Mesothelial cell of epicardium (in vitro differentiated cells): ENCODE data around the gene WDR38. TPM values are rescaled to one million over a fixed set of nuclear protein-coding genes. Genes with fewer than 3 reads are reported as not detected.

Experiments
- DNase-seq, 2 experiments: peaks; one replicate each; pipeline ENCODE4 v3.0.0; 2021; ENCODE audit warnings: low spot score in 2 of 2; ENCODE audit not compliant: unreplicated experiment in 2 of 2
- H3K27ac Mint-ChIP-seq: 2 replicates; pipeline ENCODE4 v1.8.0; 2021; ENCODE audit warnings: mixed read lengths
- H3K27me3 Mint-ChIP-seq: 2 replicates; pipeline ENCODE4 v1.8.0; 2021; ENCODE audit warnings: low read depth, mixed read lengths
- H3K36me3 Mint-ChIP-seq: 2 replicates; pipeline ENCODE4 v1.8.0; 2021; ENCODE audit warnings: mixed read lengths
- H3K4me1 Mint-ChIP-seq: 2 replicates; pipeline ENCODE4 v1.8.0; 2021; ENCODE audit warnings: mixed read lengths
- H3K4me3 Mint-ChIP-seq: 2 replicates; pipeline ENCODE4 v1.8.0; 2021; ENCODE audit warnings: mild to moderate bottlenecking, moderate library complexity, mixed read lengths
- H3K9me3 Mint-ChIP-seq: 2 replicates; pipeline ENCODE4 v1.8.0; 2021; ENCODE audit warnings: mixed read lengths
- total RNA-seq: library from RNA; stranded (reverse); gene quantifications from 3 replicates; pipeline ENCODE4 v1.2.1, GENCODE V29; 2021
- TF ChIP-seq, protein P1 (sequence below): fragments of 200-600 bp; sonication (generic); IDR thresholded peaks from one replicate; pipeline ENCODE4 v1.5.0; 2021; ENCODE audit warnings: antibody characterized with exemption; ENCODE audit not compliant: unreplicated experiment

WDR38 gene
- total RNA-seq, 1 donor from 2014 or later: not detected

GRCh38 chr9:124814164-124814535 lies 39.1 kb upstream of the WDR38 start:
- Mint-ChIP-seq H3K36me3 (no peaks in the 10 kb centered on the region), H3K4me1 (peaks cover 47% of the 10 kb centered on the region), H3K27me3 (no peaks in the 10 kb centered on the region), H3K9me3 (no peaks in the 10 kb centered on the region), H3K27ac (peak overlapping the region; percentile 86), H3K4me3 (no peak overlapping the region)
- no peak for DNase-seq
- TF ChIP-seq, protein P1, sequence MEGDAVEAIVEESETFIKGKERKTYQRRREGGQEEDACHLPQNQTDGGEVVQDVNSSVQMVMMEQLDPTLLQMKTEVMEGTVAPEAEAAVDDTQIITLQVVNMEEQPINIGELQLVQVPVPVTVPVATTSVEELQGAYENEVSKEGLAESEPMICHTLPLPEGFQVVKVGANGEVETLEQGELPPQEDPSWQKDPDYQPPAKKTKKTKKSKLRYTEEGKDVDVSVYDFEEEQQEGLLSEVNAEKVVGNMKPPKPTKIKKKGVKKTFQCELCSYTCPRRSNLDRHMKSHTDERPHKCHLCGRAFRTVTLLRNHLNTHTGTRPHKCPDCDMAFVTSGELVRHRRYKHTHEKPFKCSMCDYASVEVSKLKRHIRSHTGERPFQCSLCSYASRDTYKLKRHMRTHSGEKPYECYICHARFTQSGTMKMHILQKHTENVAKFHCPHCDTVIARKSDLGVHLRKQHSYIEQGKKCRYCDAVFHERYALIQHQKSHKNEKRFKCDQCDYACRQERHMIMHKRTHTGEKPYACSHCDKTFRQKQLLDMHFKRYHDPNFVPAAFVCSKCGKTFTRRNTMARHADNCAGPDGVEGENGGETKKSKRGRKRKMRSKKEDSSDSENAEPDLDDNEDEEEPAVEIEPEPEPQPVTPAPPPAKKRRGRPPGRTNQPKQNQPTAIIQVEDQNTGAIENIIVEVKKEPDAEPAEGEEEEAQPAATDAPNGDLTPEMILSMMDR: no peak

DNA sequence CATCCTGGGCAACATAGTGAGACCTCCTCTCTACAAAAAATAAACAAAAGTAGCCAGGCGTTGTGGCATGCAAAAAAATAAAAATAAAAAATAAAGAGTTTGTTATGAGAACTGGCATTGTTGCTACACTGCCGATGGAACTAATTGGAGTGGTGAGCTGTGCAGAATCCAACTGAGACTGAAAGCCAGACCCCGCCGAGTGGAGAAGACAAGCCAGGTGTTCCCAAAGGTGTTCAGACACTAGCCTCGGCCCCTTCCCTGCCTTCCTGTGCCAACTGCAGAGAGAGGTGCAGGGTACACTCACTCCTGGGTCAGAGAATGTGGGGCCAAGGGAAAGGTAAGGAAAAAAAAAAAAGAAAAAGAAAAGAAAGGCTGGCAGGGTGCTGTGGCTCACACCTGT lies 37.7 kb upstream of the WDR38 start:
- Mint-ChIP-seq H3K27ac (no peak overlapping the region), H3K27me3 (no peaks in the 10 kb centered on the region), H3K4me1 (peaks cover 47% of the 10 kb centered on the region), H3K4me3 (no peak overlapping the region), H3K9me3 (no peaks in the 10 kb centered on the region), H3K36me3 (no peaks in the 10 kb centered on the region)
- TF ChIP-seq, protein P1: no peak
- no peak for DNase-seq

DNA sequence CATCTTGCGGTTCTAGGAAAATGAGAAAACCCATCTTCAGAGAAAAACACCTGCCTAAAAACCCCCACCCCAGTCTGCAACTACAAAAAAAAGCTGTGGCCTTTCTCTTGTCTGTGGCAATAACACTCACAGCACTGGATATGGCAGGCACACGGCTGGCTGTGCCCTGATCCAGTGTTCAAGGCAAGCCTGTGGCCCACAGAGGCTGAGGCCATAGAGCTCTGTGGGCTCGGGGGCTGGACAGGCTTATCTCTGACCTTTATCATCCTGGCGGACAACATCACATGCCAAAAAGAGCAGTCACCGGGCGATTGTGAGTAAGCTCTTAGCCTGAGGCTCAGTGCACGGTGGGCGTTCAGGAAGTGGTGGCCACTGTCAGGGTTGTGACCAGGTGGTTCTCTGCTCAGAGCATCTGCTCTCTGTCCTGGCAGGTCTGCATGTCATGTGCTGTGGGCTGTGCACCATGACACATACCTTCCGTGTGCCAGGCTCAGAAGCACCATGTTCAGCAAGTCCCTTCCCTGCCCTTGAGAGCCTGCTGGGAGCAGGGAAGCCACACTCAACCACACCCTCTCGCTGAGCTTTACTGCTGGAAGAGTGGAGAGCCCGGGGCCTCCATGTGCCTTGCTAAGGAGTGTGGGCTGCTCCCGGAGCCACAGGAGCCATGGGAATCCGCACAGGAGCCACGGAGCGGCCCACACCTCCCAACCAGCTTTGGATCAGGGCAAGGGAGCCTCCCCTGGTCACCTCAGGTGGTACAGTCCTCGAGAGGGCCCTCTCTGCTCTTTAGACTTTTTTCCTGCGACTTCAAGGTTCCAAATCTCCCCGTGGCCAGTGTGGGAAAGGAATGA lies 34.6 kb upstream of the WDR38 start:
- TF ChIP-seq, protein P1: no peak
- DNase-seq: no peak
- Mint-ChIP-seq H3K36me3 (no peaks in the 10 kb centered on the region), H3K27ac (peak overlapping the region; percentile 80), H3K4me1 (peaks cover 29% of the 10 kb centered on the region), H3K9me3 (no peaks in the 10 kb centered on the region), H3K4me3 (no peak overlapping the region), H3K27me3 (no peaks in the 10 kb centered on the region)

- no peak for DNase-seq
- H3K4me1 Mint-ChIP-seq: peaks cover 23% of the 10 kb centered on the region
- TF ChIP-seq, protein P1: no peak
- peaks cover 3% of the 10 kb centered on the region for H3K9me3 Mint-ChIP-seq
- peak overlapping the region; percentile 72 for H3K27ac Mint-ChIP-seq
- no peaks in the 10 kb centered on the region for H3K27me3 Mint-ChIP-seq
- H3K36me3 Mint-ChIP-seq: no peaks in the 10 kb centered on the region
- no peak overlapping the region for H3K4me3 Mint-ChIP-seq
These were observed 32.3 kb upstream of the WDR38 start for GRCh38 chr9:124820698-124821623.

- no peak overlapping the region for H3K27ac Mint-ChIP-seq
- TF ChIP-seq, protein P1: no peak
- H3K36me3 Mint-ChIP-seq: peaks cover 3% of the 10 kb centered on the region
- no peak for DNase-seq
- no peaks in the 10 kb centered on the region for H3K27me3 Mint-ChIP-seq
- H3K9me3 Mint-ChIP-seq: peaks cover 9% of the 10 kb centered on the region
- H3K4me3 Mint-ChIP-seq: no peak overlapping the region
- H3K4me1 Mint-ChIP-seq: peaks cover 7% of the 10 kb centered on the region
These were observed 24.5 kb upstream of the WDR38 start for GRCh38 chr9:124828489-124829333.
